Measurements from ENCODE around the gene TJP2.
A peak's percentile ranks its signal among the peaks of the same experiment; 100 is the strongest.

Gene TJP2

GRCh38 chr9:69202556-69202955 is 28.5 kb downstream of the TJP2 start:
- no peak for DNase-seq (ENCODE audit: low read depth in 1 of 2, low spot score in 1 of 2)
- no peak for TF ChIP-seq JUND (IDR thresholded peaks at IDR 0.05; ENCODE audit: low read depth)
- in situ Hi-C loops (cut with HindIII; ENCODE audit: low pct_unique_long_range_greater_than_20kb, low sequenced_read_pairs) = no loop called here

GRCh38 chr9:69204326-69204725 is 30.2 kb downstream of the TJP2 start:
- in situ Hi-C loops (cut with HindIII; ENCODE audit: low pct_unique_long_range_greater_than_20kb, low sequenced_read_pairs) = no loop called here
- DNase-seq (ENCODE audit: low read depth in 1 of 2, low spot score in 1 of 2) = no peak
- TF ChIP-seq JUND (IDR thresholded peaks at IDR 0.05; ENCODE audit: low read depth) = no peak

GRCh38 chr9:69204849-69205248 is 30.8 kb downstream of the TJP2 start:
- no peak for DNase-seq (ENCODE audit: low read depth in 1 of 2, low spot score in 1 of 2)
- no peak for TF ChIP-seq JUND (IDR thresholded peaks at IDR 0.05; ENCODE audit: low read depth)
- in situ Hi-C loops (cut with HindIII; ENCODE audit: low pct_unique_long_range_greater_than_20kb, low sequenced_read_pairs) = no loop called here

- no peak for TF ChIP-seq JUND (IDR thresholded peaks at IDR 0.05; ENCODE audit: low read depth)
- no peak for DNase-seq (ENCODE audit: low read depth in 1 of 2, low spot score in 1 of 2)
- in situ Hi-C loops (cut with HindIII; ENCODE audit: low pct_unique_long_range_greater_than_20kb, low sequenced_read_pairs) = no loop called here
These were observed 32.0 kb downstream of the TJP2 start for GRCh38 chr9:69206047-69206446.

- TF ChIP-seq JUND (IDR thresholded peaks at IDR 0.05; ENCODE audit: low read depth) = no peak
- in situ Hi-C loops (cut with HindIII; ENCODE audit: low pct_unique_long_range_greater_than_20kb, low sequenced_read_pairs) = no loop called here
- no peak for DNase-seq (ENCODE audit: low read depth in 1 of 2, low spot score in 1 of 2)
These were observed 33.4 kb downstream of the TJP2 start for GRCh38 chr9:69207503-69207902.

- no peak for DNase-seq (ENCODE audit: low read depth in 1 of 2, low spot score in 1 of 2)
- in situ Hi-C loops (cut with HindIII; ENCODE audit: low pct_unique_long_range_greater_than_20kb, low sequenced_read_pairs) = no loop called here
- no peak for TF ChIP-seq JUND (IDR thresholded peaks at IDR 0.05; ENCODE audit: low read depth)
These were observed 37.5 kb downstream of the TJP2 start for GRCh38 chr9:69211424-69212036.

GRCh38 chr9:69213647-69214046 is 39.6 kb downstream of the TJP2 start:
- TF ChIP-seq JUND (IDR thresholded peaks at IDR 0.05; ENCODE audit: low read depth) = no peak
- no peak for DNase-seq (ENCODE audit: low read depth in 1 of 2, low spot score in 1 of 2)
- in situ Hi-C loops (cut with HindIII; ENCODE audit: low pct_unique_long_range_greater_than_20kb, low sequenced_read_pairs) = no loop called here

- TF ChIP-seq JUND (IDR thresholded peaks at IDR 0.05; ENCODE audit: low read depth) = no peak
- no peak for DNase-seq (ENCODE audit: low read depth in 1 of 2, low spot score in 1 of 2)
- in situ Hi-C loops (cut with HindIII; ENCODE audit: low pct_unique_long_range_greater_than_20kb, low sequenced_read_pairs) = no loop called here
These were observed 40.9 kb downstream of the TJP2 start for GRCh38 chr9:69214939-69215338.

- no peak for TF ChIP-seq JUND (IDR thresholded peaks at IDR 0.05; ENCODE audit: low read depth)
- in situ Hi-C loops (cut with HindIII; ENCODE audit: low pct_unique_long_range_greater_than_20kb, low sequenced_read_pairs) = no loop called here
- no peak for DNase-seq (ENCODE audit: low read depth in 1 of 2, low spot score in 1 of 2)
These were observed 41.9 kb downstream of the TJP2 start for GRCh38 chr9:69215774-69216485.

- no peak for DNase-seq (ENCODE audit: low read depth in 1 of 2, low spot score in 1 of 2)
- TF ChIP-seq JUND (IDR thresholded peaks at IDR 0.05; ENCODE audit: low read depth) = no peak
- in situ Hi-C loops (cut with HindIII; ENCODE audit: low pct_unique_long_range_greater_than_20kb, low sequenced_read_pairs) = no loop called here
These were observed 44.1 kb downstream of the TJP2 start for GRCh38 chr9:69218166-69218565.

GRCh38 chr9:69221036-69221435 is 47.0 kb downstream of the TJP2 start:
- no peak for DNase-seq (ENCODE audit: low read depth in 1 of 2, low spot score in 1 of 2)
- in situ Hi-C loops (cut with HindIII; ENCODE audit: low pct_unique_long_range_greater_than_20kb, low sequenced_read_pairs) = no loop called here
- TF ChIP-seq JUND (IDR thresholded peaks at IDR 0.05; ENCODE audit: low read depth) = no peak

- in situ Hi-C loops (cut with HindIII; ENCODE audit: low pct_unique_long_range_greater_than_20kb, low sequenced_read_pairs) = no loop called here
- TF ChIP-seq JUND (IDR thresholded peaks at IDR 0.05; ENCODE audit: low read depth) = no peak
- no peak for DNase-seq (ENCODE audit: low read depth in 1 of 2, low spot score in 1 of 2)
These were observed 48.9 kb downstream of the TJP2 start for GRCh38 chr9:69222970-69223369.

GRCh38 chr9:69223605-69224004 is 49.5 kb downstream of the TJP2 start:
- TF ChIP-seq JUND (IDR thresholded peaks at IDR 0.05; ENCODE audit: low read depth) = no peak
- in situ Hi-C loops (cut with HindIII; ENCODE audit: low pct_unique_long_range_greater_than_20kb, low sequenced_read_pairs) = no loop called here
- peak; percentile 52 to 65 for DNase-seq (ENCODE audit: low read depth in 1 of 2, low spot score in 1 of 2)

- no peak for DNase-seq (ENCODE audit: low read depth in 1 of 2, low spot score in 1 of 2)
- in situ Hi-C loops (cut with HindIII; ENCODE audit: low pct_unique_long_range_greater_than_20kb, low sequenced_read_pairs) = no loop called here
These were observed 55.3 kb downstream of the TJP2 start for GRCh38 chr9:69229367-69229766.

More at GRCh38 chr9:69229367-69229766, 55.3 kb downstream of the TJP2 start:
- no peak for TF ChIP-seq JUND (IDR thresholded peaks at IDR 0.05; ENCODE audit: low read depth)
